ENCODE data around the gene C2orf72. TPM values are rescaled to one million over a fixed set of nuclear protein-coding genes. Genes with fewer than 3 reads are reported as not detected.
"Not testable (repeated sequence)": the region's sequence is repeated elsewhere in the genome, so short reads cannot be mapped to it uniquely, and the experiment has no call there.

C2orf72 gene
- total RNA-seq, 4 donors from 2014 or later = 0.06 to 0.83 (median 0.17) TPM; not detected in 1

DNA sequence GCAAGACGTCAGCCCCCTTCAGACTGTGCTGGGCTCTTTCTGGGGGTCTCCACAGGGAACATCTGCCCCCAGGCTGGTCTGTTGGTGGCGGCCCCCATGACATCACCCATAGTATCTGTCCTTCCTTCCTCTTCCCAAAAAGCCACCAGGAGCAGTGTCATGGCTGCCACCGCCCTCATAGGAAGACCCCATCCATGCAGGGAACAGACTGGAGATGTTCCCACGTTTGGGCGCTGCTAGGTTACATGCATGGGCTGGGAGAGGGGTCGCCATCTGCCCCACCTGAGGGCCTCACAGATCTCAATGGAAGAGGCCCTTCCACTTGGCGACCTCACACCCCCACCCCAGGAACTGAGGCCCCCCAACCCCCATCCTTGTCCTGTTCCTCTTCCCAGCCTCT lies 36.3 kb upstream of the C2orf72 start:
- intact Hi-C loops (cut with DNase I) = no loop called here
- H3K27ac ChIP-seq (replicated peaks in 1 of 4) = no peak overlapping the region
- no peak for DNase-seq (ENCODE audit: extremely low spot score)
- H3K27me3 ChIP-seq = peaks cover 0 to 51% (median 2%) of the 10 kb centered on the region in 4 donors
- no peak for TF ChIP-seq POLR2A (IDR thresholded peaks at IDR 0.05; ENCODE audit: low read depth)
- TF ChIP-seq POLR2AphosphoS5 (IDR thresholded peaks at IDR 0.05) = no peak
- TF ChIP-seq EP300 (IDR thresholded peaks at IDR 0.05) = no peak
- TF ChIP-seq CTCF (IDR thresholded peaks at IDR 0.05) = no peak
- no peak overlapping the region for H3K4me3 ChIP-seq
- H3K4me1 ChIP-seq = no peaks in the 10 kb centered on the region
- no peaks in the 10 kb centered on the region for H3K9me3 ChIP-seq
- WGBS = 68% methylated on average over 5 of the region's 7 CpGs
- H3K36me3 ChIP-seq = no peaks in the 10 kb centered on the region

DNA sequence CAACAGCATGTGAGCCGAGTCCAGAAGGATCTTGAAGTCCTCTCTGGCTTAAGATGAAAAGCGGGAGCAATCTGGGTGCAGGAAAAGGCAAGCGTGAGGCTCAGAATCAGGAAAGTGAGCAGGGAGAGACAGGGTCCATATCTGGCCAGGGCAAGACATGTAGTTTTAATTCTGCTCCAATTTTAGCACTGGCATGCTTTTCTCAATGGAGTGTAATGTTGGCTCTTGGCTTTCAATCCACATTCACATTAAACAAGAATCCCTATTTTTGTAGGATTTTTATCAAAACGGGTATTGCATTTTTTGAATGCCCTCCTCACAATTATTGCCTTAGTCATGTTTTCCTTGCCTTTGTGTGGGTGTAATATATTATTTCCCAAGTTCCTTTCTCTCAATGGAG lies 35.4 kb upstream of the C2orf72 start:
- WGBS = 88% methylated on average over 4 of the region's 4 CpGs
- no peak for DNase-seq (ENCODE audit: extremely low spot score)

GRCh38 chr2:231002641-231003040 lies 34.7 kb upstream of the C2orf72 start:
- TF ChIP-seq POLR2AphosphoS5 (IDR thresholded peaks at IDR 0.05) (no peak), CTCF (IDR thresholded peaks at IDR 0.05) (no peak), POLR2A (IDR thresholded peaks at IDR 0.05; ENCODE audit: low read depth) (no peak), EP300 (IDR thresholded peaks at IDR 0.05) (no peak)
- WGBS = 85% methylated on average over 10 of the region's 10 CpGs
- H3K27ac ChIP-seq (replicated peaks in 1 of 4) = no peak overlapping the region
- intact Hi-C loops (cut with DNase I) = no loop called here
- peaks cover 0 to 46% (median 2%) of the 10 kb centered on the region in 4 donors for H3K27me3 ChIP-seq
- no peaks in the 10 kb centered on the region for H3K4me1 ChIP-seq
- no peak overlapping the region for H3K4me3 ChIP-seq
- H3K9me3 ChIP-seq = no peaks in the 10 kb centered on the region
- DNase-seq (ENCODE audit: extremely low spot score) = no peak
- H3K36me3 ChIP-seq = no peaks in the 10 kb centered on the region

More for the DNA sequence above, 35.4 kb upstream of the C2orf72 start:
- Histone ChIP-seq H3K27ac (replicated peaks in 1 of 4) (no peak overlapping the region), H3K4me3 (no peak overlapping the region), H3K4me1 (no peaks in the 10 kb centered on the region), H3K27me3 (peaks cover 0 to 46% (median 2%) of the 10 kb centered on the region in 4 donors), H3K36me3 (no peaks in the 10 kb centered on the region), H3K9me3 (no peaks in the 10 kb centered on the region)
- TF ChIP-seq POLR2A (IDR thresholded peaks at IDR 0.05; ENCODE audit: low read depth) (no peak), CTCF (IDR thresholded peaks at IDR 0.05) (no peak), EP300 (IDR thresholded peaks at IDR 0.05) (no peak), POLR2AphosphoS5 (IDR thresholded peaks at IDR 0.05) (no peak)
- intact Hi-C loops (cut with DNase I) = no loop called here

DNA sequence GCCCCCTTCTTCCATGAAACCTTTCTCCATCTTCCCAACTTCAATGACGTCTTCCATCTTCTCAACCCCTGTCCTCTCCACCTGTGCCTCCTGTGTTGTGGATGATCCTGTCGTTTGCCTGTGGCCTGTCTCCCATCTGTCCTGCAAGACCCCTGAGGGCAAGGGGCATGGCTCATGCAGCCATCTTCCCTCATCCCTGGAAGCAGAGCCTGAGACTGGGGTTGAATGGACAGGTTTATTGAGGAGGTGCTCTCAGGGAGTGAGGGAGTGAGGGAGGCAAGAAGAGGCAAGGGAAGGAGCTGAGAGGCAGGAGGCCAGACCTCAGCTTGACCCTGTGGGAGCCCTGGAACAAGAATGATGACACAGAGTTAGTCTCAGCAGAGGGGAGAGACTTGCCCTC lies 34.1 kb upstream of the C2orf72 start:
- no peak for TF ChIP-seq POLR2AphosphoS5 (IDR thresholded peaks at IDR 0.05)
- no peak for TF ChIP-seq EP300 (IDR thresholded peaks at IDR 0.05)
- TF ChIP-seq POLR2A (IDR thresholded peaks at IDR 0.05; ENCODE audit: low read depth) = no peak
- TF ChIP-seq CTCF (IDR thresholded peaks at IDR 0.05) = no peak
- DNase-seq (ENCODE audit: extremely low spot score) = no peak
- WGBS = 71% methylated on average over 2 of the region's 2 CpGs
- H3K9me3 ChIP-seq = no peaks in the 10 kb centered on the region
- H3K36me3 ChIP-seq = no peaks in the 10 kb centered on the region
- no peaks in the 10 kb centered on the region for H3K4me1 ChIP-seq
- H3K4me3 ChIP-seq = no peak overlapping the region
- H3K27me3 ChIP-seq = peaks cover 0 to 46% (median 2%) of the 10 kb centered on the region in 4 donors
- no peak overlapping the region for H3K27ac ChIP-seq (replicated peaks in 1 of 4)
- intact Hi-C loops (cut with DNase I) = no loop called here

DNA sequence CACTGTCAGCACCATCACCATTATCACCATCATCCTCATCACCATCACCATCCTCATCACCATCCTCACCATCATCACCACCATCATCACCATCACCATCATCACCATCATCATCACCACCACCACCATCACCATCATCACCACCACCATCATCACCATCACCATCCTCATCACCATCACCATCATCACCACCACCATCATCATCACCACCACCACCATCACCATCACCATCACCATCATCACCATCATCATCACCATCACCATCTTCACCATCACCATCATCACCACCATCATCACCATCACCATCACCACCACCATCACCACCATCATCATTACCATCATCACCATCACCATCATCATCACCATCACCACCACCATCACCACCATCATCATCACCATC lies 32.4 kb upstream of the C2orf72 start:
- intact Hi-C loops (cut with DNase I); H3K36me3 ChIP-seq: not testable (repeated sequence)

More for the DNA sequence above, 32.4 kb upstream of the C2orf72 start:
- H3K9me3 ChIP-seq; DNase-seq (ENCODE audit: extremely low spot score); H3K27ac ChIP-seq (replicated peaks in 1 of 4); H3K4me1 ChIP-seq; H3K4me3 ChIP-seq: not testable (repeated sequence)
- H3K27me3 ChIP-seq = peaks cover 0 to 34% (median 2%) of the 10 kb centered on the region in 4 donors

All from esophagus muscularis mucosa (tissue), 4 donors.